ENCODE measurements around the gene ATF7.

- no peak for TF ChIP-seq CTCF (IDR thresholded peaks at IDR 0.05)
- no peak for TF ChIP-seq ZFX (IDR thresholded peaks at IDR 0.05; ENCODE audit: borderline replicate concordance)
These were observed 154.1 kb downstream of the ATF7 start for GRCh38 chr12:53472056-53472582.
